ENCODE measurements around the gene BRCA2.
A peak's percentile ranks its signal among the peaks of the same experiment; 100 is the strongest.

Gene BRCA2

GRCh38 chr13:32415019-32415418 lies 99.7 kb downstream of the BRCA2 start:
- Mint-ChIP-seq H3K27me3 (no peaks in the 10 kb centered on the region), H3K4me3 (no peak overlapping the region), H3K27ac (no peak overlapping the region), H3K4me1 (ENCODE audit: low read depth) (peaks cover 17% of the 10 kb centered on the region), H3K36me3 (ENCODE audit: low read depth) (peaks cover 62% of the 10 kb centered on the region), H3K9me3 (peaks cover 28% of the 10 kb centered on the region)
- intact Hi-C loops (cut with micrococcal nuclease), result no loop called here

GRCh38 chr13:32417995-32418394 lies 102.7 kb downstream of the BRCA2 start:
- intact Hi-C loops (cut with micrococcal nuclease), result no loop called here
- H3K4me3 Mint-ChIP-seq, result no peak overlapping the region
- H3K9me3 Mint-ChIP-seq, result peaks cover 32% of the 10 kb centered on the region
- no peaks in the 10 kb centered on the region for H3K27me3 Mint-ChIP-seq
- peaks cover 53% of the 10 kb centered on the region for H3K36me3 Mint-ChIP-seq (ENCODE audit: low read depth)
- no peak overlapping the region for H3K27ac Mint-ChIP-seq
- peaks cover 30% of the 10 kb centered on the region for H3K4me1 Mint-ChIP-seq (ENCODE audit: low read depth)

- Mint-ChIP-seq H3K4me3 (no peak overlapping the region), H3K9me3 (peaks cover 32% of the 10 kb centered on the region), H3K4me1 (ENCODE audit: low read depth) (peaks cover 45% of the 10 kb centered on the region), H3K36me3 (ENCODE audit: low read depth) (peaks cover 66% of the 10 kb centered on the region), H3K27me3 (no peaks in the 10 kb centered on the region), H3K27ac (no peak overlapping the region)
- intact Hi-C loops (cut with micrococcal nuclease), result no loop called here
These were observed 104.6 kb downstream of the BRCA2 start for GRCh38 chr13:32419862-32420261.

- Mint-ChIP-seq H3K36me3 (ENCODE audit: low read depth) (peaks cover 66% of the 10 kb centered on the region), H3K4me1 (ENCODE audit: low read depth) (peaks cover 60% of the 10 kb centered on the region), H3K27me3 (no peaks in the 10 kb centered on the region), H3K4me3 (no peak overlapping the region), H3K27ac (peak overlapping the region; percentile 28), H3K9me3 (peaks cover 19% of the 10 kb centered on the region)
- intact Hi-C loops (cut with micrococcal nuclease), result no loop called here
These were observed 108.3 kb downstream of the BRCA2 start for GRCh38 chr13:32423592-32423991.

GRCh38 chr13:32425158-32425557 lies 109.8 kb downstream of the BRCA2 start:
- Mint-ChIP-seq H3K4me1 (ENCODE audit: low read depth) (peaks cover 73% of the 10 kb centered on the region), H3K27ac (peak overlapping the region; percentile 63), H3K4me3 (no peak overlapping the region), H3K9me3 (peaks cover 3% of the 10 kb centered on the region), H3K27me3 (no peaks in the 10 kb centered on the region), H3K36me3 (ENCODE audit: low read depth) (peaks cover 50% of the 10 kb centered on the region)
- intact Hi-C loops (cut with micrococcal nuclease), result loop anchor here (5.0 kb wide), 1 partner anchor 112 kb away; the partner anchor contains the start of gene N4BP2L2

GRCh38 chr13:32426191-32426989 lies 111.1 kb downstream of the BRCA2 start:
- H3K27me3 Mint-ChIP-seq, result no peaks in the 10 kb centered on the region
- H3K27ac Mint-ChIP-seq, result peak overlapping the region; percentile 95
- peak overlapping the region; percentile 91 for H3K4me3 Mint-ChIP-seq
- no peaks in the 10 kb centered on the region for H3K9me3 Mint-ChIP-seq
- H3K4me1 Mint-ChIP-seq (ENCODE audit: low read depth), result peaks cover 75% of the 10 kb centered on the region
- peaks cover 39% of the 10 kb centered on the region for H3K36me3 Mint-ChIP-seq (ENCODE audit: low read depth)
- intact Hi-C loops (cut with micrococcal nuclease), result loop anchor here (5.0 kb wide), 1 partner anchor 111 kb away; the partner anchor contains the start of gene N4BP2L2

- Mint-ChIP-seq H3K9me3 (no peaks in the 10 kb centered on the region), H3K27me3 (no peaks in the 10 kb centered on the region), H3K4me3 (peak overlapping the region; percentile 91), H3K27ac (peak overlapping the region; percentile 100), H3K4me1 (ENCODE audit: low read depth) (peaks cover 68% of the 10 kb centered on the region), H3K36me3 (ENCODE audit: low read depth) (peaks cover 37% of the 10 kb centered on the region)
- intact Hi-C loops (cut with micrococcal nuclease), result loop anchor here (5.0 kb wide), 1 partner anchor 110 kb away; the partner anchor contains the start of gene N4BP2L2
These were observed 111.9 kb downstream of the BRCA2 start for GRCh38 chr13:32426990-32427851.

- Mint-ChIP-seq H3K9me3 (no peaks in the 10 kb centered on the region), H3K27ac (peak within 1 kb of the TSS; percentile 100), H3K27me3 (no peaks in the 10 kb centered on the region), H3K4me3 (peak within 1 kb of the TSS; percentile 91), H3K4me1 (ENCODE audit: low read depth) (peaks cover 64% of the 10 kb centered on the region), H3K36me3 (ENCODE audit: low read depth) (peaks cover 32% of the 10 kb centered on the region)
- intact Hi-C loops (cut with micrococcal nuclease), result loop anchor here (1.0 to 5.0 kb wide), 2 partner anchors 109 to 110 kb away; partner anchors contain the start of gene N4BP2L2
These were observed 112.7 kb downstream of the BRCA2 start, which contains the start of gene N4BP2L1 for GRCh38 chr13:32427852-32428580. TSS of gene N4BP2L1 (minus strand) at chr13:32428130. CDS start at chr13:32428082, 48 bp downstream.

GRCh38 chr13:32428581-32429432 lies 113.5 kb downstream of the BRCA2 start:
- H3K27me3 Mint-ChIP-seq, result no peaks in the 10 kb centered on the region
- intact Hi-C loops (cut with micrococcal nuclease), result loop anchor here (1.0 to 5.0 kb wide), 2 partner anchors 108 to 111 kb away; partner anchors contain the start of gene N4BP2L2
- peak overlapping the region; percentile 100 for H3K27ac Mint-ChIP-seq
- peaks cover 26% of the 10 kb centered on the region for H3K36me3 Mint-ChIP-seq (ENCODE audit: low read depth)
- peak overlapping the region; percentile 87 for H3K4me3 Mint-ChIP-seq
- H3K4me1 Mint-ChIP-seq (ENCODE audit: low read depth), result peaks cover 56% of the 10 kb centered on the region
- H3K9me3 Mint-ChIP-seq, result no peaks in the 10 kb centered on the region

- intact Hi-C loops (cut with micrococcal nuclease), result loop anchor here (5.0 kb wide), 1 partner anchor 108 kb away; the partner anchor contains the start of gene N4BP2L2
- Mint-ChIP-seq H3K4me1 (ENCODE audit: low read depth) (peaks cover 50% of the 10 kb centered on the region), H3K36me3 (ENCODE audit: low read depth) (peaks cover 20% of the 10 kb centered on the region), H3K4me3 (no peak overlapping the region), H3K27me3 (no peaks in the 10 kb centered on the region), H3K9me3 (no peaks in the 10 kb centered on the region), H3K27ac (peak overlapping the region; percentile 100)
These were observed 114.2 kb downstream of the BRCA2 start for GRCh38 chr13:32429433-32429909.

GRCh38 chr13:32430018-32430747 lies 114.9 kb downstream of the BRCA2 start:
- Mint-ChIP-seq H3K4me3 (peak overlapping the region; percentile 30), H3K36me3 (ENCODE audit: low read depth) (peaks cover 16% of the 10 kb centered on the region), H3K27ac (peak overlapping the region; percentile 59), H3K4me1 (ENCODE audit: low read depth) (peaks cover 47% of the 10 kb centered on the region), H3K27me3 (no peaks in the 10 kb centered on the region), H3K9me3 (no peaks in the 10 kb centered on the region)
- intact Hi-C loops (cut with micrococcal nuclease), result no loop called here

- Mint-ChIP-seq H3K9me3 (no peaks in the 10 kb centered on the region), H3K4me1 (ENCODE audit: low read depth) (peaks cover 41% of the 10 kb centered on the region), H3K36me3 (ENCODE audit: low read depth) (peaks cover 13% of the 10 kb centered on the region), H3K4me3 (no peak overlapping the region), H3K27ac (no peak overlapping the region), H3K27me3 (peaks cover 2% of the 10 kb centered on the region)
- intact Hi-C loops (cut with micrococcal nuclease), result no loop called here
These were observed 116.1 kb downstream of the BRCA2 start for GRCh38 chr13:32431361-32431760.

All from dendritic cell treated with granulocyte-macrophage colony-stimulating factor and Interleukin-4, amounts not matched to agents 40 ng/mL and 50 ng/mL, for 4 days (primary cell).